Gastrocnemius medialis (tissue), 4 donors: ENCODE measurements around the gene TTLL1.

ENCODE experiments used
- POLR2A ChIP-seq, 2 donors: fragments of 450-650 bp; IDR thresholded peaks; one replicate each; pipeline ENCODE4 v1.6.1; 2017; ENCODE audit warnings: antibody characterized with exemption in 2 of 2, mild to moderate bottlenecking in 2 of 2, moderate library complexity in 2 of 2
- TF ChIP-seq, protein P1 (sequence below), 5 experiments: fragments of 450-650 bp in 3 of 5; fragments of 200-600 bp in 2 of 5; sonication (generic) in 2 of 5; IDR thresholded peaks in 4 of 5; conservative IDR thresholded peaks in 1 of 5; 1 replicate in 4 of 5; 2 replicates in 1 of 5; pipeline ENCODE4 v1.5.1; 2016 to 2019; ENCODE audit warnings: antibody characterized with exemption in 5 of 5, mild to moderate bottlenecking in 3 of 5, moderate library complexity in 3 of 5

GRCh38 chr22:43035250-43035649 is 53.9 kb downstream of the TTLL1 start:
- TF ChIP-seq, protein P1, sequence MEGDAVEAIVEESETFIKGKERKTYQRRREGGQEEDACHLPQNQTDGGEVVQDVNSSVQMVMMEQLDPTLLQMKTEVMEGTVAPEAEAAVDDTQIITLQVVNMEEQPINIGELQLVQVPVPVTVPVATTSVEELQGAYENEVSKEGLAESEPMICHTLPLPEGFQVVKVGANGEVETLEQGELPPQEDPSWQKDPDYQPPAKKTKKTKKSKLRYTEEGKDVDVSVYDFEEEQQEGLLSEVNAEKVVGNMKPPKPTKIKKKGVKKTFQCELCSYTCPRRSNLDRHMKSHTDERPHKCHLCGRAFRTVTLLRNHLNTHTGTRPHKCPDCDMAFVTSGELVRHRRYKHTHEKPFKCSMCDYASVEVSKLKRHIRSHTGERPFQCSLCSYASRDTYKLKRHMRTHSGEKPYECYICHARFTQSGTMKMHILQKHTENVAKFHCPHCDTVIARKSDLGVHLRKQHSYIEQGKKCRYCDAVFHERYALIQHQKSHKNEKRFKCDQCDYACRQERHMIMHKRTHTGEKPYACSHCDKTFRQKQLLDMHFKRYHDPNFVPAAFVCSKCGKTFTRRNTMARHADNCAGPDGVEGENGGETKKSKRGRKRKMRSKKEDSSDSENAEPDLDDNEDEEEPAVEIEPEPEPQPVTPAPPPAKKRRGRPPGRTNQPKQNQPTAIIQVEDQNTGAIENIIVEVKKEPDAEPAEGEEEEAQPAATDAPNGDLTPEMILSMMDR (IDR thresholded peaks at IDR 0.05 in 4 of 5, conservative IDR thresholded peaks at IDR 0.05 in 1 of 5) = no peak
- TF ChIP-seq POLR2A (IDR thresholded peaks at IDR 0.05) = no peak
